Measurements from ENCODE around the gene ST14.
"Not testable (repeated sequence)": the region's sequence is repeated elsewhere in the genome, so short reads cannot be mapped to it uniquely, and the experiment has no call there.

ST14 gene

DNA sequence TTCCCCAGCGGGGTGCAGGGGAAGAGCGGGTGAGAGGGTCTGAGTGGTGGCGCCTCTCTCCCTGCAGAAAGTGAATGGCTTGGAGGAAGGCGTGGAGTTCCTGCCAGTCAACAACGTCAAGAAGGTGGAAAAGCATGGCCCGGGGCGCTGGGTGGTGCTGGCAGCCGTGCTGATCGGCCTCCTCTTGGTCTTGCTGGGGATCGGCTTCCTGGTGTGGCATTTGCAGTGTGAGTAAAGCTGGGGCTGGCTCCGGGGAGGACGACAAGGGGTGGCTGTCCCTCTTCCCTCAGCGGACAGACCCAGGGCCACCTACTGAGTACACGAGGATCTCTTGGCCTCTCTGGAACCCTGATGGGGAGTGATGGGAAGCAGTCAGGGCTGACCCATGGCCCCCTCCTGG, 28.5 kb downstream of the ST14 start:
- no peak for DNase-seq (ENCODE audit: low read depth in 2 of 2)

DNA sequence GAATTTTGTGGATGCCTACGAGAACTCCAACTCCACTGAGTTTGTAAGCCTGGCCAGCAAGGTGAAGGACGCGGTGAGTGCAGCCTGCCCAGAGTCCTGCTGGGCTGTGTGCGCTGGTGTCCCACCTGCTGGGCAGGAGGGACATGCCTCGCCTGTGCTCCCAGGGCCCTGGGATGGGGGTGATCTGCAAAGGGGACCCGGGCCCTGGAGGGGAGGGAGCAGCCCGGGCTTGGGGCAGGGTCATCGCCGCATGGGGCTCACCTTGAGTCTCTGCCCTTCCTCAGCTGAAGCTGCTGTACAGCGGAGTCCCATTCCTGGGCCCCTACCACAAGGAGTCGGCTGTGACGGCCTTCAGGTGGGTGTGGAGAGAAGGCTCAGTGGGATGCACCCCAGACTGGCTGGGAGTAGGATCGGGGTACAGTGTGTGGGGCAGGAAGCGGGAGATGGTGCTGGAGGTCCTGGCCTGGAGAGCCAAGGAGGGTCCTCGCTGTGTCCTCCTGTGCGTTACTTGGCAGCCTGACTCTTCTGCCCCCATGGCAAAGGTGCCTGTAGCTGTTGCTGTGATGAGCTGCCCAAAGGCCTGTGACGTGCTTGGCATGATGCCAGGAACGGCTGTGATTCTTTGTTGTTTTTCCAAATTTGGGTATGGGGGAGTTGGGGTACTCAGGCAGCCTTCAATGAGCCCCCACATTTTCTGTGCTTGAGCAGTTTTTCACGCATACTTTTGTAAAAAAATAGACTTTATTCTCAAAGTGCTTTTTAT, 29.2 kb downstream of the ST14 start:
- no peak for DNase-seq (ENCODE audit: low read depth in 2 of 2)

DNA sequence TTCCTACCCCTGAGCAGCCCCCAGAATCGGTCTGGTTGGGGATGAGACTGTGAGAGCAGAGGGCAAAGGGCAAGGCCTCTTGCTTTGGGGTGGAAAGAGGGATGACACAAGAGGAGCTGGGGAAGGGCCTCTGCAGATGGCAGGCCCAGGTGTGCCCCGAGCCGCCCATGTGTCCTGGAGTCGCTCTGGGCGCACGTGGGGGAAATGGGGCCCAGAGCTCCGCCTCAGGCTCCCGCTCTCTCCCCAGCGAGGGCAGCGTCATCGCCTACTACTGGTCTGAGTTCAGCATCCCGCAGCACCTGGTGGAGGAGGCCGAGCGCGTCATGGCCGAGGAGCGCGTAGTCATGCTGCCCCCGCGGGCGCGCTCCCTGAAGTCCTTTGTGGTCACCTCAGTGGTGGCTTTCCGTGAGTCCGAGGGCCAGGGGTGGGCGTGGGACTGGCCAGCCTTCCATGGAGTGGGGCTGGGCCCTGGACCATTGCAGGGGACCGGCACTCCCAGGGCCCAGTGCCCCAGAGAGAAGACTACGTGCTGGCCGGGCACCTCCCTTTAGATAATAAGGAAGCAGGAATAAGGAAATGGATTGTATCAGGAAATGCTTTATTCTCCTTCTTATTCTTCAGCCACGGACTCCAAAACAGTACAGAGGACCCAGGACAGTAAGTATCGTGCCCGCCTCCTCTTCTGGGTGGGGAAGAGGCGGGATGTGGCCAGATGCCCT, 30.1 kb downstream of the ST14 start:
- no peak for DNase-seq (ENCODE audit: low read depth in 2 of 2)

DNA sequence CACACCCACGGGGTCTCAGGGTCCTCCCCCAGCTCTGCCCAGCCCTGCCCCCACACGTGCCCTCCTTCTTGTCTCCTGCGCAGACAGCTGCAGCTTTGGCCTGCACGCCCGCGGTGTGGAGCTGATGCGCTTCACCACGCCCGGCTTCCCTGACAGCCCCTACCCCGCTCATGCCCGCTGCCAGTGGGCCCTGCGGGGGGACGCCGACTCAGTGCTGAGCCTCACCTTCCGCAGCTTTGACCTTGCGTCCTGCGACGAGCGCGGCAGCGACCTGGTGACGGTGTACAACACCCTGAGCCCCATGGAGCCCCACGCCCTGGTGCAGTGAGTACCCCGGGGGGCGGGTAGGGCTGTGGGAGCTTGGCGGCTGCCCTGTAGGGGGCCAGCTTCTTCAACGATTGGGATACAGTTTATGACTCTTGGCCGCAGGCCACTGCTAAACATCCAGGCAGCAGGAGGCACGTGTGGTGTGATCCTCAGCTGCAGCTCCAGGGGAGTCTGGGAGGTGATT, 30.8 kb downstream of the ST14 start:
- no peak for DNase-seq (ENCODE audit: low read depth in 2 of 2)

DNA sequence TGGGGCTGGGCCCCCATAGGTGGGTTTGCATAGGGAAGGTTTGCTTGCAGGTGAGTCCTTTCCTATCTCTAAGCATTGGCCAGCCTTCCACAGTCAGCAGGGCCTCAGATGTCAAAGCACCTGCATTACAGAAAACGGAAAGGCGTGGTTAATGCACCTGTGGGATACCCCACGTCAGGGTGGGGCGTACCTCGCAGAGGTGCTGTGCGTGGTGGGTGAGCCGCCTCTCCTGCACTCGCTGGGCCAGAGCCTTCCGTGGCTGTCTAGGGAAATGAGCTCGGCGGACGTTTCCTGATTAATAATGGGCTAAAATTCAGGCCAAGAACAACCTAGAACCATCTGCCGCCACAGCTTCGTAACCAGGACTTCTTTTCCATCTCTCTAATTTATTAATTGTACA, 32.3 kb downstream of the ST14 start:
- DNase-seq (ENCODE audit: low read depth in 2 of 2) = no peak

DNA sequence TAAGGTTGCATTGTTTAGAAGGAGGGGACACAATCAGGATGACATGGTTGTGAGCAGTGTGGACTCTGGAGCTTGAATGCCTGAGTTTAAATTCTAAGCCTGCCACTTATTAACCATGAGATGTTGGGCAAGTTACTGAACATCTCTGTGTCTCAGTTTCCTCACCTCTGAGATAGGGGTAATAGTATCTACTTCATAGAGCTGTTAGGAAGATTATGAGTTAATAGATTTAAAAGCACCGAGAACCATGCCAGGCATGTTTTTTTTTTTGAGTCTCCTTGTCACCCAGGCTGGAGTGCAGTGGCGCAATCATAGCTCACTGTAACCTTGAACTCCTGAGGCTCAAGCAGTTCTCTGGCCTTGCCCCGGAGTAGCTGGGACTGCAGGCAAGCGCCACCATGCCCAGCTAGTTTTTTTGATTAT, 33.3 kb downstream of the ST14 start:
- no peak for DNase-seq (ENCODE audit: low read depth in 2 of 2)

DNA sequence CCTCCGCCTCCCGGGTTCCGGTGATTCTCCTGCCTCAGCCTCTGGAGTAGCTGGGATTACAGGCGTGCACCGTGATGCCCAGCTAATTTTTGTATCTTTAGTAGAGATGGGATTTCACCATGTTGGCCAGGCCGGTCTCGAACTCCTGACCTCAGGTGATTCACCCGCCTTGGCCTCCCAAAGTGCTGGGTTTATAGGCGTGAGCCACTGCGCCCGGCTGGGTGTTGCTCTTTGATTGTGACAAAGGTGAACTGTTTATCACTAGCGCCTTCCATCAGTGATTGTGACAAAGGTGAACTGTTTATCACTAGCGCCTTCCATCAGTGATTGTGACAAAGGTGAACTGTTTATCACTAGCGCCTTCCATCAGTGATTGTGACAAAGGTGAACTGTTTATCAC, 34.0 kb downstream of the ST14 start:
- DNase-seq (ENCODE audit: low read depth in 2 of 2) = not testable (repeated sequence)

DNA sequence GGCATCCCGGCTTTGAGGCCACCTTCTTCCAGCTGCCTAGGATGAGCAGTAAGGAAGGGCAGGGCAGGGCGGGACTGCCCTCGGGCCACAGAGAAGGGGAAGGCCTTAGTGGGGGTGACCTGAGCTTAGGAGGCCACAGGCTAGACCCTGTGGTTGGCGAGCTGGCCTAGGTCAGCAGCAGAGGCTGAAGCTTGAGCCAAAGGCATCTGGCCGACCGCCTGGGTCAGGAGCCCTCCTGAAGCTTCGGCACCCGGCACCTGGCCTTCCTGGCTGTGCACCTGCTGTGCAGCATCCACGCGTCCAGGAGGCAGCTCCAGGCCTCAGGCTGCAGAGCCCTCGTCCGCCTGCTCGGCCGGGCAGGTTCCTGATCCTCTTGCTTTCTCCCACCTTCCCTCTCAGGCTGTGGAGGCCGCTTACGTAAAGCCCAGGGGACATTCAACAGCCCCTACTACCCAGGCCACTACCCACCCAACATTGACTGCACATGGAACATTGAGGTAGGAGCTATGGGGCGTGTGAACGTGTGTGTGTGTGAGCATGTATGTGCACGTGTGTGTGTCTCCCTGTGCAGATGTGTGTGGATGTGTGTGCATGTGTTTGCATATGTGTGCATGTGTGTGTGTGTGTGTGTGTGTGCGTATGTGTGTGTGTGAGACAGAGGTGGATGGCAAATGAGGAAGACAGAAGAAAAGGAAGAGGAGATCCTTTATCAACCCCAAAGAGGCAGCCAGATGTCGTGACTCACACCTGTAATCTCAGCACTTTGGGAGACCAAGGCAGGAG, 34.9 kb downstream of the ST14 start:
- DNase-seq (ENCODE audit: low read depth in 2 of 2) = no peak

DNA sequence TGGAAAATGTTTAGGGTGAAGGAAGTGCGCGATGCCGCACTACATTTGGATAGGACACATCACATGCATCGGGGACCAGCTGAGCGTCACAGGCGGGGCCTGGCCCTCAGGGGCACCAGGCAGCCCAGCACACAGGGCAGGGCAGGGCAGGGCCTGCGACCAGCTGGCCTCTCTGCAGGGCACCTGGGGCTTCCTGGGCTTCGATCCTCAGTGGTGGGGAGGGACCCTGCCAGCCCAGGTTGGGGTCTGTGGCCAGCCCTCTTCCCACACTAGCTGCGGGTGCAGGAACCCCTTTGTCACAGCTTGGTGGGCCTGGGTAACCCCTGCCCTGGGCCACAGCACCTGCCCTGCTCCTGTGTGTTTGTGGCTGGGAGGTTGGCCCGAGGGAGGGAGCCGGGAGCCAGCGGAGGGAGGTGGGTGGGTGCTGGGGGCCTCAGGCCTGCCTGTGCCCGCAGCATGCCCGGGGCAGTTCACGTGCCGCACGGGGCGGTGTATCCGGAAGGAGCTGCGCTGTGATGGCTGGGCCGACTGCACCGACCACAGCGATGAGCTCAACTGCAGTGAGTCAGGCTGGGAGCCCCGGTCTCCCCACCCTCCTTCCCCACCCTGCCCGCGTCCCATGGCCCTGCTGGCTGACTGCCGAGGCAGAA, 37.9 kb downstream of the ST14 start:
- no peak for DNase-seq (ENCODE audit: low read depth in 2 of 2)

DNA sequence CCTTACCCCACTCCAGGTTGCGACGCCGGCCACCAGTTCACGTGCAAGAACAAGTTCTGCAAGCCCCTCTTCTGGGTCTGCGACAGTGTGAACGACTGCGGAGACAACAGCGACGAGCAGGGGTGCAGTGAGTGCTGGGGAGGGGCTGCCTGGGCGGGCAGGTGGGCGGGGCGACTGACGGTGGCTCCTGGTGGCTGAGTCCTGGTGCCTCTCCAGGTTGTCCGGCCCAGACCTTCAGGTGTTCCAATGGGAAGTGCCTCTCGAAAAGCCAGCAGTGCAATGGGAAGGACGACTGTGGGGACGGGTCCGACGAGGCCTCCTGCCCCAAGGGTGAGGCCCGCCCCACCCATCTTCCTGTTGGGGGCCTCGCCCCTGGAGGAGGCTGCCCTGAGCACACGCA, 38.7 kb downstream of the ST14 start:
- DNase-seq (ENCODE audit: low read depth in 2 of 2) = no peak

DNA sequence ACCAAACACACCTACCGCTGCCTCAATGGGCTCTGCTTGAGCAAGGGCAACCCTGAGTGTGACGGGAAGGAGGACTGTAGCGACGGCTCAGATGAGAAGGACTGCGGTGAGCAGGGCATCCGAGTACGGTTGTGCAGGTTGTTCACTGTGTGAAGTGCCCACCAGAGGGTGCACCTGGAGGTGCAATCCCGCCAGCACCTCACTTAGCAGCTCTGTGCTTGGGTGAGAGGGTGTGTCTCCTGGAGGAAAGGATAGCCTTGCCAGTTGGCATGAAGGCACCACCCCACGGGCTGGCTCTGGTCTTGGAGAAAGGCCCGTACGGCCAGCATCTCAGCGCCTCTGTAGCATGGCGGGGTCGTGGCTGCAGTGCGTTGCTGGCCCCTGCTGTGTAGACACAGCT, 39.4 kb downstream of the ST14 start:
- no peak for DNase-seq (ENCODE audit: low read depth in 2 of 2)

DNA sequence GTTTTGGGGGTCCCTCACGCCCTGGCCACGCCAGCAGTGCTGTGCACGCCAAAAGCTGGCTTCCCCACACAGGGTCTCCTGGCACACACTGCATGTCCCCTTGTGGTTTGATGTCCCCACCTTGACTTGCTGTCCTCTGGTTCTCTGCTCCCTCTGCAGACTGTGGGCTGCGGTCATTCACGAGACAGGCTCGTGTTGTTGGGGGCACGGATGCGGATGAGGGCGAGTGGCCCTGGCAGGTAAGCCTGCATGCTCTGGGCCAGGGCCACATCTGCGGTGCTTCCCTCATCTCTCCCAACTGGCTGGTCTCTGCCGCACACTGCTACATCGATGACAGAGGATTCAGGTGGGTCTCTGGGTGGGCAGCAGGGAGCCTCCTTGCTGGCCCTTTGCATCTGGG, 40.2 kb downstream of the ST14 start:
- no peak for DNase-seq (ENCODE audit: low read depth in 2 of 2)

DNA sequence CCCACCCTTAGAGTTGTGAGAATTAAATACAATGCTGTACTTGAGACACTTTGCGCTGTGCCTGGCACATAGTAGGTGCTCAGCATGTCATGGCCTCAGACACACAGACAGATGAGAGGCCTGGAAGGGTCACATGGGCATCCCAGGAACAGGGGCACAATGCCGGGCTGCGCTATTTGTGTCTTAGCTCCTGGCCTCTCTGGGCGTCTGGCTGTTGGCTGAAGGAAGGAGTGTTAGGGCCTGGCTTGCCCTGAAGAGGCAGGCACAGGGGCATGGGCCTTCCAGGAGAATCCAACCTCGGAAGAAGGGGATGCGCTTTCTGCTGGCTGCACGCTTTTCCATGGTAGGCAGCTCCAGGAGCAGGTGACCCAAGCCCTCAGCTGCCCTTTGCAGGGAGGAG, 41.4 kb downstream of the ST14 start:
- DNase-seq (ENCODE audit: low read depth in 2 of 2) = no peak

DNA sequence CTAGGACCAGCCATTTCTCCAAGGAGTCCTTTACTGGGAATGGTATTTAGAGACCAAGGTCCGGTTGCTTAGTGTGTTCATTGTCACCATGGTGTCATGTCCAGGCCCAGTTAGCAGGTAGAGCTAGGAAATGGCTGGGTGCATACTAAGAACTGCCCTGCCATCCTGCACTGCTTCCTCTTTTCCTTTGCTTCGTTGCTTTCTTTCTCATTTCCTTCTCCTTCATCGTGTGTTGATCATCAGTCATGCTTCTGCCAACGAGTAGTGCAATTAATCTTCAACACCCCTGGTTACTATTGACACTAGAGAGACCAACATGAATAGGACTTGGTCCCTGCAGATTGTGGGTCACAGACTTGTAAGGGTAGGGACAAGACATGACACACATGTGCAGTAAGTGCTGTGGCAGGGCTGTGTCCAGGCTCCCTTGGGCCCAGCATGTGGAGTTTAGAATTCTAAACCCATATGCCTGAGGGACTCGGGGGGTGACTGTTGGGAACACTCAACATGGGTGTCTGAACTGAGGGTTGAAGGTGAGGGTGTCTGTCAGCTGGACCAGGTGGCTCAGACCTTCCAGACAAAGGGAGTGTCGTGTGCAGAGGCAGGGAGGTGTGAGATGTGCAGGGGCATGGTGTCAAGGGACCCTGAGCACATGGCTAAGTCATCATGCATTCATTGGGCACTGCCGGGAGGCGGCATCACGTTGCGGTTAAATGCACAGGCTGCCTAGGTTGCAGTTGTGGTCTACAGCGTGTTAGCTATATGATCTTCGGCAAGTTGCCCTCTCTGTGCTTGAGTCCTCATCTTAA, 42.6 kb downstream of the ST14 start:
- DNase-seq (ENCODE audit: low read depth in 2 of 2) = no peak

DNA sequence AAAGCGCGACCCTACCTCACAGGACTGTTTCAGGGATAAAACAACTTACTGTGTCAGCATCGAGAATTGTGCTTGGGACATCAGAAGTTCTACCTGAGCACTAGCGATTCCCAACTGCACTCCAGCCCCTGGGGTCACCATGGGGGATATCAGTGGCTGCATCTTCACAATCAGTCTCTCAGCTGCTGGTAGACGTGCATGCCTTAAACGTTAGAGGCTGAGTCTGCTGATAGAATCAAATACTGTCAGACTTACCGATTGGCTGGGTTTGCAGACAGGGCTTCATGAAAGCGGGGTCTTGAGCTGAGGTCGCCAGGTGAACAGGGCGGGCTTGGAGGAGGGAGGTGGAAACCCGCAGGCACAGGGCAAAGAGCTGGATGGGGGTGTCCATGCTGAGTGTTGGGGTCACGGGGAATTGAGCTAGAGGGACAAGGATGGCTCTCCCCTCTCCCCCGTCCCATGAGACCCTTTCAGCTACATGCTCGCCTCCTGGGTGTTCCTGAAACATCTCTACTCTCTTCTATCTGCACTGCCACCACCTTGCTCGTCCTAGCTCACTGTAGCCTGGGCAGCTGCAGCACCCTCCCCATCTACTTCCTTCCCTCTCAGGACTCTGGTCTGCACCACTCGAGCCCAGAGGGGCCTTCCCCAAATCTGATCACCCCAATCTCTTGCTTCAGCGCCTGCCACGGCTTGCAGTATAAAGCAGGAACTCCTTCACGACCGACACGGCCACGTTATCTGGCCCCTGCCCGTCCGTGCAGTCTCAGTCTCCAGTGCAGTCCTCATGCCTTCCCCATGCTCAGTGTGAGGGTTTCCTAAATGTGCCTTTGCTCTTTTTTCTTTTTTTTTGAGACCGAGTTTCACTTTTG, 43.5 kb downstream of the ST14 start:
- no peak for DNase-seq (ENCODE audit: low read depth in 2 of 2)

DNA sequence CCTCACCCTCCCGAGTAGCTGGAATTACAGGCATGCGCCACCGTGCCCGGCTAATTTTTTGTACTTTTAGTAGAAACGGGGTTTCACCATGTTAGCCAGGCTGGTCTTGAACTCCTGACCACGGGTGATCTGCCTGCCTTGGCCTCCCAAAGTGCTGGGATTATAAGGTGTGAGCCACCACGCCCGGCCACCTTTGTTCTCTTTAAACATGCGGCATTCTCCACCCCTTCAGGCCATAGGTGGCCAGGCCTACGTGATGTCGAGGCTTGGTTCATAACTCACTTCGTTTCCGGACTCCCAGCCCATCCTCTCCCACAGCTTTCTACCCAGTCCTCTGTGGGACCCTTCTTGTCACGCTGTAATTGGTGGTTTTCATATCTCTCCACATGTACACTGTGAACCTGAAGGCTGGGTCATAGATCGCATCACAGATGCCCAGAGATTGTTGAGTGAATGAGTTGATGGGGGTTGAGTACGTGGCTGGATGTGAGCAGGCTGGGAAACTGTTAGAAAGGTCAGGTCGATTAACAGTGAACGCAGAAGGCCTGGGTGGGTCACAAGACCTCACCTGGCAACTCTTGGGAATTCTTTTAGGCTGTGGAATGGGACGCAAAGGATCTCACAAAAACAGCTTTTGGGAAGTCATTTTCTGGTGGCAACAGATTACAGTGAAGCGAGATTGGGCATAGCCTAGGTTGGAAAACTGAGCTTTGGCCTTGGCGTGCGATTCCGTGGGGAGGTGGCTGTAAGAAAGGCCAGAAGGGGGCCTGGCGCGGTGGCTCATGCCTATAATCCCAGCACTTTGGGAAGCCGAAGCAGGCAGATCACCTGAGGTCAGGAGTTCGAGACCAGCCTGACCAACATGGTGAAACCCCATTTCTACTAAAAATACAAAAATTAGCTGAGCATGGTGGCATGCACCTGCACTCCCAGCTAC, 44.5 kb downstream of the ST14 start:
- DNase-seq (ENCODE audit: low read depth in 2 of 2) = no peak

DNA sequence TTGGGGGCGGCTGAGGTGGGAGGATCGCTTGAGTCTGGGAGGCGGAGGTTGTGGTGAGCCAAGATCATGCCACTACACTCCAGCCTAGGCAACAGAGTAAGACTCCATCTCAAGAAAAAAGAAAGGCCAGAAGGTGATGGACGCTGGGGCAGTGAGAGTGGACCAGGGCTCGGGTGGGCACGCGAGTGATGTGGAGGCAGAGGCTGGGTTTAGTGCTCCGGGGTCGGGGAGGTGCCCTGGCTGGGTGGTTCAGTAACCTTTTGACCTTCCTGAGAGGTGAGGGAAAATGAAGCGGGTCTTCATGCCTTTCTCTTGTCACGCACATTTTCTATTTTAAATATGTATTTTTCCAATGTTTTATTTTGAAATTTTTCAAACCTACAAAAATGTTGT, 45.1 kb downstream of the ST14 start:
- no peak for DNase-seq (ENCODE audit: low read depth in 2 of 2)

DNA sequence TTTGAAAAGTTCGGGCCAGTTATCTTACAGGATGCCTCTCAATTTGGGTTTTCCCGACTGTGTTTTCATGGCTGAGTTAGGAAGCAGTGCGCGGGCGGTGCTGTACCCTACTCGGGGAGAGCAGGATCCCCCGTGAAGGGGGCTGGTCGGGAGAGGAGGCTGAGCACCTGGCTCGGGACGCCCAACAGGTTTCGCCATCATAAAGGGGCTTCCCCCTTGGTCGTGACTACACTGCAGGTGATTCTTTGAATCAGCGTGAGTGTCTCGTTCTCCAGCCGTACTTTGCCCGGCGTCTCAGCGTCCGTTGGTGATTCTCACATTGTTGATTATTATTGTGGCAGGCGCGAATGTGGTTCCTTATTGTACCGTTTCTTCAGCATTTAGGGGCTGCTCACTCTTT, 46.6 kb downstream of the ST14 start:
- no peak for DNase-seq (ENCODE audit: low read depth in 2 of 2)
